GM21717 (cell line): ENCODE data around the gene ROBO3.

ENCODE experiments used
- ATAC-seq: cut with Tn5 transposase; IDR thresholded peaks from one replicate; pipeline ENCODE4 v1.9.1; 2021; ENCODE audit warnings: mild to moderate bottlenecking, moderate library complexity; ENCODE audit not compliant: unreplicated experiment

Gene ROBO3

DNA sequence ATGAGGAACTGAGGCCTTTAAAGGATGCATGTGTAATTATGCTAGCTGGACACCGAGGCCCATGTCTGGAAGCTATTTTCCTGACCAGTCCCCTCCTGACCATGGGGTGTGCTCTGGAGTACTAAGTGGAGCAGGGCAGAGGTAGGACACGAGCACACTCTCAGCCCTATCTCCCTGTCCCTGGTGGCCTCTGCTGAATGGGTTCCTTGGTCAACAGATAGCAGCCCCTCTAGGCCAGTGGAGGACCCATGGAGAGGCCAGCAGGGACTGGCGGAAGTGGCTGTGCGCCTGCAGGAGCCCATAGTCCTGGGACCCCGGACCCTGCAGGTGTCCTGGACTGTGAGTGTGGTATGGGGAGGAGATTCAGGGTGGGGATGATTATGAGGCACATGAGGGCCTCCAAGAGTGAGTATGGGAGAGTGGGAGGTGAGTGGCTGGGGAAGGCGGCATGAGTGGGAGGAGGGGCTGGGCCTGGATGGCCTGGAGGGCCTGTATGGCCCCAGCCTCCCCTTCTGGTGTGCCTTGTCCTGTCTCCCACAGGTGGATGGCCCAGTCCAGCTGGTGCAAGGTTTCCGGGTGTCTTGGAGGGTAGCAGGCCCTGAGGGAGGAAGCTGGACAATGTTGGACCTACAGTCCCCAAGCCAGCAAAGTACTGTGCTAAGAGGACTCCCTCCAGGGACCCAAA lies 9.5 kb downstream of the ROBO3 start:
- ATAC-seq: no peak

- ATAC-seq: no peak
Measured at GRCh38 chr11:124875401-124875800, 10.2 kb downstream of the ROBO3 start.

DNA sequence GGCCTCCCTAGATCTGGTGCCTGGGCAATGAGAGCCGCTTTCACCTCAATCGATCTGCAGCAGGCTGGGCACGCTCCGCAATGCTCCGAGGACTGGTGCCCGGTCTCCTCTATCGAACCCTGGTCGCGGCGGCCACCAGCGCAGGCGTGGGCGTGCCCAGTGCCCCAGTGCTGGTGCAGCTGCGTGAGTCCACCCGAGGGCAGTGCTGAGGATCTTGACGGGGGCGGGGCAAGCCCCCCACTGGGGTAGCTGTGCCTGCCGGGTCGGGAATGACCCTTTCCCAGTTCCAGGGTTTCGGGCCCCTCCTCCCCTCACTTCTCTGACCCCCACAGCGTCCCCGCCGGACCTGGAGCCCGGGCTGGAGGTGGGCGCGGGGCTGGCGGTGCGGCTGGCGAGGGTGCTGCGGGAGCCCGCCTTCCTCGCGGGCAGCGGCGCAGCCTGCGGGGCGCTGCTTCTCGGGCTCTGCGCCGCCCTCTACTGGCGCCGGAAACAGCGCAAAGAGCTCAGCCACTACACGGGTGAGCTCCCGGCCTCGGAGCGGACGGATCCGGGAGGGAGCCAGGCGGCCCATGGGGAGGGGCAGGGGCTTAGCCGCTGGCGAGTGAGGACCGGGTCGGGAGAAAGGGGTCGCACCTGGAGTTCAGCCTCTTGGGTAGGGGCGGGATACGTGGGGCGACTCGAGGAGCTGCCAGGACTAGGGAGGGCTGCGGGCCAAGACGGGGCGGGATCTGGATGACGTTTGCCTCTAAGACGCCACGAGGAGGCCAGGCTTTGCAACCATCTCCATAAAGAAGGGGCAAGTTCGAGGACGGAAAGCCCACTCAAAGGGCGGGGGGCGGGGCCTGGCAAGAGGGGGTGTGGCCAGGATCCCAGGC lies 10.9 kb downstream of the ROBO3 start:
- peak; percentile 89 for ATAC-seq

DNA sequence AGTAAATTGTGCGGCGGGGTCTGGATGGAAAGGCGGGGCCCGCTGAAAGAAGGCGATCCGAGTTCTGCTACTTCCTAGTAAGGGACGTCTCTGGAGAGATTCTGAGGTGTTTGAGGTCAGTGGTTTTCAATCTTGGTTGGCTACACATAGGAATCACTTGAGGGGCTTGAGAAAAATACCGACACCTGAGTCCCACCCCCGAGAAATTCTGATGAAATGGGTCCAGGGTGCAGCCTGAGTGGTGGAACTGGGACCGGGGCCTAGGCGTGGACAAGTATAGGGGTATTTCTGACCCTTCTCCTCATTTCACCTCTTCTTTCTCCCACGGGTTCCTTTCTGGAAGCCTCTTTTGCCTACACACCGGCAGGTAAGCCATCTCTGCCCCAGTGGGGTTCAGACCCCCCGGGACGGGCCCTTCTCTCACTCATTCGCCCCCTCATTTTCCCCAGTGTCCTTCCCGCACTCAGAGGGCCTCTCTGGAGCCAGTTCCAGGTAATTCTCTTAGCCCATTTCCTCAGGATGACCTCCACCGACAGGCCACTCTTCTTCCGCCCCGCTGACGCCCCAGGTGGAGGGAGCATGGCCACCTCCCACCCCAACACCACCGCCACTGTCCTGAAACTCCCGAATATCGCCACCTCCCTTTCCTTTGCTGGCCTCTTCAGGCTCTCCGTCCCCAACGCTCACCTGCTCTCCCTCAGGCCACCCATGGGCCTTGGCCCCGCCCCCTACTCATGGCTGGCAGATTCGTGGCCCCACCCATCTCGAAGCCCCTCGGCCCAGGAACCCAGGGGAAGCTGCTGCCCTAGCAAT lies 11.8 kb downstream of the ROBO3 start:
- no peak for ATAC-seq

DNA sequence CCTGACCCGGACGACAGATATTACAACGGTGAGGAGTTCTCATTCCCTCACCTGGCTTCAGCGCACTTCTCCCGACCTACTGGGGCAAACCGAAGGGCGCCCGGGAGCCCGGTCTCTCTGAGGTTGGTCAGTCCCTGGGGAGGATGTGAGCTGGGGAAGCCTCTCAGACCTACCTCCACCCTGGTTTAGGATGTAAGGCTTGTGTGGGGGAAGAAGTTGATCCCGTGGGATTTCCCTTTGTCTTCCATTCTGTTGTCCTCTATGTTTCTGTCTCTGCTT lies 12.3 kb downstream of the ROBO3 start:
- no peak for ATAC-seq

- ATAC-seq: no peak
Measured at GRCh38 chr11:124877910-124878758, 12.9 kb downstream of the ROBO3 start.

- ATAC-seq: no peak
Measured at GRCh38 chr11:124878759-124879492, 13.7 kb downstream of the ROBO3 start.

- no peak for ATAC-seq
Measured at GRCh38 chr11:124879493-124880289, 14.5 kb downstream of the ROBO3 start.

- ATAC-seq: no peak
Measured at GRCh38 chr11:124880290-124880611, 15.0 kb downstream of the ROBO3 start.

DNA sequence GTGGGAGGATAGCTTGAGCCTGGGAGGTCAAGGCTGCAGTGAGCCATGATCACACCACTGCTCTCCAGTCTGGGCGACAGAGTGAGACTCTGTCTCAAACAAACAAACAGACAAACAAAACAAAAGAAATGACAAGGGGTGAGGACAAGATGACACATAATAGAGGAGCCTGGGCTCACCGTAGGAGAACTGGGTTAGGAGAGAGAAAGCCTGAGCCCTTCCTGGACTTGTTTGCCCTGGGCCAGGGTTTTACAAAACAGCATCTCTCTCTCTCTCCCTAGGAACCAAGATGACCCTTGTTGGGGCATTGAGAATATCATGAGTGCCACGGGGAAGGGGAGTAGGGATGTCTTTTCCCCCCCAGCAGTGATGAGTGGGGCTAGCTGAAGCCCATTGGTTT lies 15.7 kb downstream of the ROBO3 start:
- no peak for ATAC-seq

DNA sequence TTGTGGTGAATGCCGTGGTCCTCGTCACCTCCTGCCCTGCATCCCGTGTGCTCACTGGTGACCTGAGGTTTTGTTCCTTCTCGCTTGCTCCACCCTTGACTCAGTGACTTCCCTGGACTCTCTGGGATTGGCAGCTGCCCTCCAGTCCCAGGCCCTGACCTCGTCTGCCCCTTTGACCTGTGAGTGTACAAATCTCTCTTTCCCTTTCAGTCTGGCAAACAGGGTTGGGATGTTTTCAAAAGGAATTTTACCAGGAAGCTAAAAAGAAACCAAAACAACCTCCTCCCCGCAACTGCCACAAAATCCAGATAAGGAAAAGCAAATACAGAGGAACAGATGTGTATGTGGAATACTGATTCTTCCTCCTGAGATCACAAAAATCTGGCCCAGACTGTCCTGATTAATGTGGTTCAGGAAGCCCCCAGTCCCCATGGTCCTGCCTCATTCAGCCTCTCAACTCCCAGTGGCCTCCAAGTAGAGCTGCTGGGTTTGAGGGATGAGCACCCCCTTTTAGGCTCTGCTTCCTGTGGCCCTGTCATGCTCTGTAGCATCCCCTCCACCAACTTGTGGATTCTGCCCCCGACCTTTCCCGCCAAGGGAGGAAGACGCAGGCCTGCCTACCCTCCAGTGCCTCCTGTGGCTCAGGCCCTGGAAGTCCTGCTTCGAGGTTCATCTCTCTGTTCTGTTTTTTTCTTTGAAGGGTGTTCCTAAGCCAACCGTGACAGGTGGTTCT lies 17.3 kb downstream of the ROBO3 start:
- no peak for ATAC-seq

DNA sequence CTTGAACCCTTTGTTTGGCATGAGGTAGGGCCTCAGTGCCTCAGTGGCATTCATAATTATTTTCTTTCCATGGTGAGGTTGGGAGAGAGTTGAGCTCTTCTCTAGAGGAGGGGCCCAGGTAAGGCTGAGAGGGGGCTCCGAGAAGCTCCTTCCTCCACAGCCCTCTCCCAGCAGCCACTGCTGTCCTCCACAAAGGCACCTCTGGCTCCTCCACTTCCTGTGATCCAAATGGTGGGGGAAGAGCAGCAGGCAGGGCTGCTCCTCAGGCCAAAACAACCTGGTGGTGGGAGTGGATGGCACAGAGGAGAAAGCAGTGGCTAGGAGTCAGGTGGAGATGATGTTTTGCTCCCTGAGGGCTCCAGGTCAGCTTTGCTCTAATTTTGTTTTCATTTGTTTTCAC lies 19.1 kb downstream of the ROBO3 start:
- ATAC-seq: no peak

DNA sequence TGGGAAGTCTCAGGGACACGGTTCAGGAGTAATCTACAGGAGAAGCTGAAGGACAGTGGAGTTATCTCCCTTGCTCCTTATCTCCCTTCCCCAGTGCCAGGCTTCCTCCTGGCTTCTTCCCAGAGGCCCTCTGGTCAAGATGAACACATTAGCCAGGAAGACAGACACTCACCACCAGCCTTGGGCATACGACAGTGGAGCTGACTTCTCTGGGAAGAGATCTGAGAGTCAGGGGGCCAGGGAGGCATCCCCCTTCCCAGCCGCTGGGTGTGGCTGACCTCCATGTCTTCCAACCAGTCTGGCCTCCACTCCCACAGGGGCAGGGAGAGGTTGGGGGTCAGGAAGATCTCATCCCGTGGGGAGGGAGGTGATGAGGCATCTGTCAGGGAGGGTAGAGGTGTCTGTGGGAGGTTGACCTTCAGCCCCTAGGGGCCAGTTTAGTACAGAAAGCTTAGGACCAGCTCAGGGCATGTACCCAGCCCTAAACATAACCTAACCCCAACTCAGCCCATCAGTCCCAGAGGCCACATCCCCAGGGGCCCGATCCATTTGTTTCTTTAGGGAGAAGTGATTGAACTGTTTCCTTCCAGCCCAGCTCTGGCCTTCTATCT lies 19.7 kb downstream of the ROBO3 start:
- no peak for ATAC-seq

DNA sequence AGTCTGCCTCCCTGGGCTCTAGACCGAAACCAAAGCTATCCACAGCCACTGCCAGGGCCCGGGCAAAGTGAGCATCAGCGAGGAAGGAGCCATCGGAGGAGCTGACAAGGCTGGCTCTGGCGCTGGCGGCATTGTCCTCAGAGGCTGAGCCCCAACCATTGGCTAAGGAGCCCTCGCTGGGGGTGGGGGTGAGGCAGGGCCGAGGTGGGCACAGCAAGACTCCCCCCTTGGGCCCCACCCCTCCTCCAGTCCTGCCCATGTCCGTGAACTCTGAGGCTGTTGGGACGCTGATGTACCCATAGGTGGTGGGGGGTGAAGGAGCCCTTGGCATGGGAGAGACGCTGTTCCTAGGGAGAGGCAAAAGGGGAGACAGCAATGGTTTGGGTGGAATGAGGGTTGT lies 21.2 kb downstream of the ROBO3 start:
- no peak for ATAC-seq

DNA sequence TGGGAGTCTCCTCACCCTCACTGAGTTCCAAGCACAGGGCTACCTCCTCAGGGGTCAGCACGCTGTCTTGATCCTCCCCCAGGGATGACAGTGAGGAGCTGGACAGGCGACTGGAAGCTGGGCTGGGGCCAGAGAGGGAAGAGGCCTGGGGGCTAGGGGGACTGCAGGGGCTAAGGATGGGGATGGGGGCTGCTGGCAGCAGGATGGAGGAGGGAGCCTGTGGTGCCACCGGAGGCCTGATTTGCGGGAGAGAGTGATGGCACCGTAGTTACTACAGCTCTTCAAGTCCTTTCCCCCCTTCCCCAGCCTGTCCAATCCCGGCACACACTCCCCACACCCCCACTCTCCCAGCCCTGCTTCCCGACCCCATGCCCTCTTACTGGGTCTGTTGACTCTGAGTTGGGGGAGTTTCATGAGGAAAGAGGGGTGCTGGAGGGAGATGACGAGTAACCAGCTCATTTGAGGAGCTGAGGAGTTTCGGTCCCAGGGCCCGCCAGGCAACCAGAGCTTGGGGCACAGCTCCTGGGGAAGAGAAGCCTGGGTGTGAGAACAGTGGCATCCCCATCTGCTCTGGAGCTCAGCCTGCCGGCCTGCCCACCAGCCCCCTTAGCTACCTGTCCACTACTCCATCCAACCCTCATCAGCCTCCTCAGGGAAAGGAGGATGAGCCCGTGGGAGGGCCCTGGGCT lies 21.9 kb downstream of the ROBO3 start:
- ATAC-seq: no peak

DNA sequence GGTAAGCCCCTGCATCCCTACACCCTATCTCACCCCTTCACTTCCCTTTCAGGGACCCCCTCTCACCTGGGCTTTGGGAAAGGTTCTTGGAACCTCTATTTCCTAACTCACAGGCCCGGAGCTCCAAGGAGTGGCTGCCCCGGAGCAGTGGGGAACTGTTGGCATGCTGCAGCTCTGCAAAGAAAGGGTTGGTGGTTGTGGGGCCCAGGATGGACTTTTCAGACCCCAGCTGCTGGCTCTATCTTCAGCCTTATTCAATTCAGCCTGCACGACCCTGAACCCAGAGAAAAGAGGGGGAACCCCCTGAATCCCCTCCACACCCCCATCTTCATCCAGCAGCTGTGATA lies 22.4 kb downstream of the ROBO3 start:
- ATAC-seq: no peak

GRCh38 chr11:124889191-124890091 lies 24.2 kb downstream of the ROBO3 start:
- ATAC-seq: no peak
